CD14-positive monocyte (primary cell): ENCODE measurements around the gene EBNA1BP2. TPM values are rescaled to one million over a fixed set of nuclear protein-coding genes. Genes with fewer than 3 reads are reported as not detected.

ENCODE experiments used
- DNase-seq, 3 donors: peaks; one replicate each; pipeline ENCODE4 v3.0.0-alpha.2; 2011 to 2022
- H2AFZ ChIP-seq: 2 replicates; pipeline ENCODE4 v1.6.0; 2012; ENCODE audit warnings: mild to moderate bottlenecking, low read depth, low read length, inconsistent platforms; ENCODE audit not compliant: insufficient read depth, poor library complexity, severe bottlenecking
- H3K27ac ChIP-seq, 2 donors: 1 replicate in 1 of 2; 2 replicates in 1 of 2; pipeline ENCODE4 v1.5.1; 2012 to 2013; ENCODE audit warnings: low read length in 2 of 2, control low read depth in 1 of 2, inconsistent platforms in 1 of 2, low read depth in 1 of 2, mild to moderate bottlenecking in 1 of 2
- H3K27me3 ChIP-seq, 2 donors: one replicate each; pipeline versions ENCODE4 v1.6.0 to v1.6.1; 2011 to 2013; ENCODE audit warnings: low read length in 2 of 2; ENCODE audit not compliant: control insufficient read depth in 2 of 2, insufficient read depth in 2 of 2
- H3K36me3 ChIP-seq, 2 donors: replicated peaks in 1 of 2; 1 replicate in 1 of 2; 2 replicates in 1 of 2; pipeline versions ENCODE4 v1.5.1 to v1.6.1; 2012 to 2013; ENCODE audit warnings: low read length in 2 of 2, control low read depth in 1 of 2, inconsistent platforms in 1 of 2, mild to moderate bottlenecking in 1 of 2; ENCODE audit not compliant: insufficient read depth in 2 of 2, control insufficient read depth in 1 of 2
- H3K4me1 ChIP-seq, 2 donors: 1 replicate in 1 of 2; 2 replicates in 1 of 2; pipeline versions ENCODE4 v1.5.1 to v1.6.1; 2012 to 2013; ENCODE audit warnings: low read length in 2 of 2, control low read depth in 1 of 2, inconsistent platforms in 1 of 2, mild to moderate bottlenecking in 1 of 2, moderate library complexity in 1 of 2; ENCODE audit not compliant: insufficient read depth in 2 of 2, control insufficient read depth in 1 of 2
- H3K4me2 ChIP-seq: replicated peaks from 2 replicates; pipeline ENCODE3; 2012; ENCODE audit warnings: low read length, moderate library complexity, mild to moderate bottlenecking; ENCODE audit not compliant: poor library complexity, severe bottlenecking; ENCODE audit errors: extremely low read depth
- H3K4me3 ChIP-seq, 3 experiments: fragments of 200-600 bp in 1 of 3; sonication (generic) in 1 of 3; replicated peaks in 1 of 3; 1 replicate in 2 of 3; 2 replicates in 1 of 3; pipeline ENCODE4 v1.5.1; 2011 to 2013; ENCODE audit warnings: low read length in 3 of 3, mild to moderate bottlenecking in 3 of 3, control low read depth in 2 of 3, low read depth in 2 of 3, inconsistent platforms in 1 of 3, moderate library complexity in 1 of 3
- H3K79me2 ChIP-seq: 2 replicates; pipeline ENCODE4 v1.6.0; 2012; ENCODE audit warnings: mild to moderate bottlenecking, control low read depth, inconsistent platforms, low read length, moderate library complexity; ENCODE audit not compliant: insufficient read depth
- H3K9ac ChIP-seq: 2 replicates; pipeline ENCODE4 v1.6.0; 2017; ENCODE audit warnings: low read length, mild to moderate bottlenecking; ENCODE audit not compliant: insufficient read depth, poor library complexity, severe bottlenecking
- H3K9me3 ChIP-seq, 2 donors: replicated peaks in 1 of 2; 1 replicate in 1 of 2; 2 replicates in 1 of 2; pipeline versions ENCODE4 v1.5.1 to v1.6.1; 2012 to 2013; ENCODE audit warnings: low read length in 2 of 2, control low read depth in 1 of 2; ENCODE audit not compliant: control insufficient read depth in 1 of 2, insufficient read depth in 1 of 2
- H4K20me1 ChIP-seq: 2 replicates; pipeline ENCODE4 v1.6.0; 2012; ENCODE audit warnings: mild to moderate bottlenecking, low read length, control low read depth, moderate library complexity; ENCODE audit not compliant: insufficient read depth
- H3K27ac Mint-ChIP-seq, 7 donors: one replicate each; pipeline ENCODE4 v1.8.0; 2020; ENCODE audit warnings: mild to moderate bottlenecking in 7 of 7, mixed read lengths in 7 of 7, moderate library complexity in 6 of 7, inconsistent platforms in 2 of 7
- H3K27me3 Mint-ChIP-seq, 3 donors: one replicate each; pipeline ENCODE4 v1.8.0; 2021 to 2022; ENCODE audit warnings: low read depth in 3 of 3, mild to moderate bottlenecking in 3 of 3, mixed read lengths in 3 of 3, moderate library complexity in 3 of 3, inconsistent platforms in 1 of 3
- H3K36me3 Mint-ChIP-seq, 2 donors: one replicate each; pipeline ENCODE4 v1.8.0; 2020; ENCODE audit warnings: mixed read lengths in 2 of 2, inconsistent platforms in 1 of 2, mild to moderate bottlenecking in 1 of 2
- H3K4me1 Mint-ChIP-seq: one replicate; pipeline ENCODE4 v1.8.0; 2020; ENCODE audit warnings: mild to moderate bottlenecking, mixed read lengths
- H3K4me3 Mint-ChIP-seq, 2 donors: one replicate each; pipeline ENCODE4 v1.8.0; 2020; ENCODE audit warnings: mild to moderate bottlenecking in 2 of 2, mixed read lengths in 2 of 2, moderate library complexity in 1 of 2
- H3K9me3 Mint-ChIP-seq, 7 donors: one replicate each; pipeline ENCODE4 v1.8.0; 2020 to 2022; ENCODE audit warnings: mixed read lengths in 7 of 7, mild to moderate bottlenecking in 6 of 7, moderate library complexity in 6 of 7, inconsistent platforms in 2 of 7
- WGBS: methylation state at CpG from one replicate; pipeline ENCODE4 v1.1.5; 2013; ENCODE audit warnings: missing lambda C conversion rate; ENCODE audit not compliant: insufficient coverage; 5-methylcytosine and 5-hydroxymethylcytosine counted together
- intact Hi-C, 2 donors: fragments of 100-400 bp; cut with micrococcal nuclease; formaldehyde crosslinking; loops; one replicate each; pipeline versions ENCODE4 v1.15.0 to v1.15.1; 2023
- polyA plus RNA-seq, 3 donors: library from polyadenylated mRNA; depleted of rRNA in 1 of 3; unstranded in 2 of 3; stranded (reverse) in 1 of 3; fragments of 300-500 nt in 2 of 3; fragments of >200 nt in 1 of 3; fragmentation: Illumina TruSeq in 2 of 3; gene quantifications; 1 replicate in 2 of 3; 2 replicates in 1 of 3; pipeline ENCODE4 v1.2.3, GENCODE V29; 2012 to 2021
- TF ChIP-seq, protein P1 (sequence below): fragments of 200-600 bp; IDR thresholded peaks from one replicate; pipeline ENCODE4 v1.8.0; 2022; ENCODE audit warnings: antibody characterized with exemption, mild to moderate bottlenecking

EBNA1BP2 gene
- polyA plus RNA-seq, 3 donors, result 10.2 to 37.2 (median 30.9) TPM

- Mint-ChIP-seq H3K9me3 (peaks cover 2 to 29% (median 15%) of the 10 kb centered on the region in 7 donors), H3K27ac (no peak overlapping the region), H3K27me3 (peaks cover 0 to 3% (median 2%) of the 10 kb centered on the region in 3 donors), H3K4me1 (no peaks in the 10 kb centered on the region), H3K36me3 (no peaks in the 10 kb centered on the region), H3K4me3 (no peak overlapping the region)
- Histone ChIP-seq H3K79me2 (no peaks in the 10 kb centered on the region), H3K4me3 (no peak overlapping the region), H3K27me3 (no peaks in the 10 kb centered on the region), H3K9me3 (peaks cover 6 to 7% of the 10 kb centered on the region in 2 donors), H3K9ac (no peak overlapping the region), H4K20me1 (no peaks in the 10 kb centered on the region), H2AFZ (no peak overlapping the region), H3K4me2 (no peak overlapping the region), H3K36me3 (no peaks in the 10 kb centered on the region), H3K4me1 (no peaks in the 10 kb centered on the region), H3K27ac (no peak overlapping the region)
- DNase-seq, result no peak
- no CpG with 5 or more reads among the region's 1 CpG for WGBS
- intact Hi-C loops, result no loop called here
- TF ChIP-seq, protein P1, sequence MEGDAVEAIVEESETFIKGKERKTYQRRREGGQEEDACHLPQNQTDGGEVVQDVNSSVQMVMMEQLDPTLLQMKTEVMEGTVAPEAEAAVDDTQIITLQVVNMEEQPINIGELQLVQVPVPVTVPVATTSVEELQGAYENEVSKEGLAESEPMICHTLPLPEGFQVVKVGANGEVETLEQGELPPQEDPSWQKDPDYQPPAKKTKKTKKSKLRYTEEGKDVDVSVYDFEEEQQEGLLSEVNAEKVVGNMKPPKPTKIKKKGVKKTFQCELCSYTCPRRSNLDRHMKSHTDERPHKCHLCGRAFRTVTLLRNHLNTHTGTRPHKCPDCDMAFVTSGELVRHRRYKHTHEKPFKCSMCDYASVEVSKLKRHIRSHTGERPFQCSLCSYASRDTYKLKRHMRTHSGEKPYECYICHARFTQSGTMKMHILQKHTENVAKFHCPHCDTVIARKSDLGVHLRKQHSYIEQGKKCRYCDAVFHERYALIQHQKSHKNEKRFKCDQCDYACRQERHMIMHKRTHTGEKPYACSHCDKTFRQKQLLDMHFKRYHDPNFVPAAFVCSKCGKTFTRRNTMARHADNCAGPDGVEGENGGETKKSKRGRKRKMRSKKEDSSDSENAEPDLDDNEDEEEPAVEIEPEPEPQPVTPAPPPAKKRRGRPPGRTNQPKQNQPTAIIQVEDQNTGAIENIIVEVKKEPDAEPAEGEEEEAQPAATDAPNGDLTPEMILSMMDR, result no peak
Observed at GRCh38 chr1:43188106-43188505, 16.0 kb upstream of the EBNA1BP2 start.

DNA sequence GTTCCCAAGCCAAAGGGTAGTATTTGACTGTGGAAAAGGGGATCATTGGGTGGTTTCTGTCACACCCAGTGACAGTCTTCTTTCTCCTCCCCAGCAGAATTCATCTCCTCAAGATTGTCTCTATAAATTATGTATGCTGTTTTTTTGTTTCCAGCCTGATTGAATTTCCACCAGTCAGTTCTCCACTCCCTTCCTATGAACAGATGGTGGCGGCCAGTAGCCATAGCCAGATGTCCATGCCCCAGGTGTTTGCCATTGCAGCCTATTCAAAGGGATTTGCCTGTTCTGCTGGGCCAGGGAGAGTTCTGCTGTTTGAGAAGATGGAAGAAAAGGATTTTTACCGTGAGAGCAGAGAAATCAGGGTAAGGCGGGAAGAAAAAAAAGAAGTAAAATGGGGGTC lies 12.9 kb upstream of the EBNA1BP2 start:
- H3K79me2 ChIP-seq, result no peaks in the 10 kb centered on the region
- H3K36me3 Mint-ChIP-seq, result no peaks in the 10 kb centered on the region
- 100% methylated on average over 2 of the region's 3 CpGs for WGBS

More for the DNA sequence above, 12.9 kb upstream of the EBNA1BP2 start:
- Histone ChIP-seq H3K4me1 (no peaks in the 10 kb centered on the region), H3K4me2 (no peak overlapping the region), H3K36me3 (no peaks in the 10 kb centered on the region), H3K27ac (no peak overlapping the region), H3K27me3 (no peaks in the 10 kb centered on the region), H2AFZ (no peak overlapping the region), H3K9ac (no peak overlapping the region), H3K4me3 (no peak overlapping the region), H3K9me3 (no peaks in the 10 kb centered on the region), H4K20me1 (no peaks in the 10 kb centered on the region)
- Mint-ChIP-seq H3K4me3 (no peak overlapping the region), H3K27ac (no peak overlapping the region), H3K4me1 (no peaks in the 10 kb centered on the region), H3K9me3 (peaks cover 0 to 7% (median 2%) of the 10 kb centered on the region in 7 donors), H3K27me3 (peaks cover 3 to 7% (median 6%) of the 10 kb centered on the region in 3 donors)
- TF ChIP-seq, protein P1, result no peak
- intact Hi-C loops, result no loop called here
- no peak for DNase-seq
